Measurements from ENCODE around the gene SMC1A. TPM values are rescaled to one million over a fixed set of nuclear protein-coding genes. Genes with fewer than 3 reads are reported as not detected.

Gene SMC1A
- total RNA-seq, 1 donor from 2014 or later = 82.2 TPM

GRCh38 chrX:53332204-53332603 is 90.2 kb downstream of the SMC1A start:
- Mint-ChIP-seq H3K27ac (no peak overlapping the region), H3K27me3 (ENCODE audit: insufficient read depth, low read depth) (peaks cover 4% of the 10 kb centered on the region), H3K4me3 (no peak overlapping the region), H3K36me3 (no peaks in the 10 kb centered on the region), H3K9me3 (peaks cover 6% of the 10 kb centered on the region), H3K4me1 (peaks cover 11% of the 10 kb centered on the region)
- Histone ChIP-seq H3K4me3 (no peak overlapping the region), H2AFZ (replicated peaks) (no peak overlapping the region), H3K9me3 (ENCODE audit: low read depth) (no peaks in the 10 kb centered on the region), H3K4me2 (no peak overlapping the region), H3F3A (ENCODE audit: low read depth) (no peaks in the 10 kb centered on the region), H3K27ac (no peak overlapping the region), H3K4me1 (peaks cover 5% of the 10 kb centered on the region), H4K20me1 (ENCODE audit: low read depth) (no peaks in the 10 kb centered on the region), H3K36me3 (no peaks in the 10 kb centered on the region), H3K9ac (no peak overlapping the region), H3K27me3 (no peaks in the 10 kb centered on the region), H3K79me2 (ENCODE audit: low read depth) (no peaks in the 10 kb centered on the region)
- no peak for TF ChIP-seq EZH2phosphoT487 (IDR thresholded peaks at IDR 0.05)
- TF ChIP-seq EZH2 (IDR thresholded peaks at IDR 0.05) = no peak
- TF ChIP-seq CTCF (IDR thresholded peaks at IDR 0.05) = no peak
- no peak for DNase-seq (ENCODE audit: low spot score)

DNA sequence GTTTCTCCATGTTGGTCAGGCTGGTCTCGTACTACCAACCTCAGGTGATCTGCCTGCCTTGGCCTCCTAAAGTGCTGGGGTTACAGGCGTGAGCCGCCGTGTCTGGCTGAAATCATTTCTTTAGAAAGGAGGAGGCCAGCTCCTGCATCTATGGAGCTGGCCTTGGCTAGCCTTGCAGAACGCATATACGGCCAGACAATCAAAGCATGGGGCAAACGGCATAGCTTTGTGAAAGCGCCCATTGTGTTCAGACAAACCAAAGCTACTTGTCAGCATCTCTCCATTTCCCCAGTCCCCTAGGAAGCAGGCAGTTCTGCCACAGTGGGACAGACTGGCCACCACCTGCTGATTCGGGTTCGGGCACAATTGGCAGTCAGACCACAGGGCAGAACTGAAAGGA is 92.1 kb downstream of the SMC1A start:
- H3K9me3 Mint-ChIP-seq = peaks cover 6% of the 10 kb centered on the region
- H3K36me3 Mint-ChIP-seq = no peaks in the 10 kb centered on the region
- DNase-seq (ENCODE audit: low spot score) = no peak
- Histone ChIP-seq H3K4me2 (no peak overlapping the region), H3K79me2 (ENCODE audit: low read depth) (no peaks in the 10 kb centered on the region), H3K9ac (no peak overlapping the region), H3K9me3 (ENCODE audit: low read depth) (no peaks in the 10 kb centered on the region), H3K4me1 (peaks cover 5% of the 10 kb centered on the region), H3K27me3 (no peaks in the 10 kb centered on the region), H3K4me3 (no peak overlapping the region), H2AFZ (replicated peaks) (no peak overlapping the region), H3K27ac (no peak overlapping the region), H3K36me3 (no peaks in the 10 kb centered on the region), H4K20me1 (ENCODE audit: low read depth) (no peaks in the 10 kb centered on the region), H3F3A (ENCODE audit: low read depth) (no peaks in the 10 kb centered on the region)
- H3K27ac Mint-ChIP-seq = no peak overlapping the region
- TF ChIP-seq EZH2 (IDR thresholded peaks at IDR 0.05) (no peak), CTCF (IDR thresholded peaks at IDR 0.05) (no peak), EZH2phosphoT487 (IDR thresholded peaks at IDR 0.05) (no peak)
- H3K27me3 Mint-ChIP-seq (ENCODE audit: insufficient read depth, low read depth) = peaks cover 4% of the 10 kb centered on the region
- peaks cover 11% of the 10 kb centered on the region for H3K4me1 Mint-ChIP-seq
- no peak overlapping the region for H3K4me3 Mint-ChIP-seq

DNA sequence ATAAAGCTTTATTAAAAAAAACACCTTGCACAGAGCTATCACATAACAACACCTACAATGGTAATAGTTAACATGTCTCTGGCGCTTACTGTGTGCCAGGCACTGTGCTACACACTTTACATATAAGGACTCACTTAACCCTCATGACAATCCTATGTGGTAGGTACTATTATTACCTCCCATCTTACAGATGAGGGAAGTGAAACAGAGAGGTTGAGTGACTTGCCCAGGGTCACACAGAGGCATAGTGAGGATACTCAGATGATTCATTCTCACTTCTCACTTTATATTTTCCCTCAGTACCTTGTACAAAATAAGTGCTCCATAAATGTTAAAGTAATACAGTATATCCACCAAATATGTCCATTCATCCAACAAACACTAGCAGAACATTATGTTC is 97.7 kb downstream of the SMC1A start:
- Histone ChIP-seq H3K27ac (no peak overlapping the region), H4K20me1 (ENCODE audit: low read depth) (no peaks in the 10 kb centered on the region), H3K36me3 (no peaks in the 10 kb centered on the region), H3K79me2 (ENCODE audit: low read depth) (no peaks in the 10 kb centered on the region), H2AFZ (replicated peaks) (no peak overlapping the region), H3K9ac (no peak overlapping the region), H3K27me3 (peaks cover 53% of the 10 kb centered on the region), H3K9me3 (ENCODE audit: low read depth) (peaks cover 4% of the 10 kb centered on the region), H3K4me1 (no peaks in the 10 kb centered on the region), H3K4me2 (no peak overlapping the region), H3K4me3 (no peak overlapping the region), H3F3A (ENCODE audit: low read depth) (no peaks in the 10 kb centered on the region)
- peaks cover 16% of the 10 kb centered on the region for H3K9me3 Mint-ChIP-seq
- H3K4me3 Mint-ChIP-seq = no peak overlapping the region
- no peak overlapping the region for H3K27ac Mint-ChIP-seq
- TF ChIP-seq EZH2phosphoT487 (IDR thresholded peaks at IDR 0.05) (no peak), CTCF (IDR thresholded peaks at IDR 0.05) (no peak), EZH2 (IDR thresholded peaks at IDR 0.05) (no peak)
- no peaks in the 10 kb centered on the region for H3K36me3 Mint-ChIP-seq
- H3K27me3 Mint-ChIP-seq (ENCODE audit: insufficient read depth, low read depth) = peaks cover 11% of the 10 kb centered on the region
- DNase-seq (ENCODE audit: low spot score) = no peak
- peaks cover 17% of the 10 kb centered on the region for H3K4me1 Mint-ChIP-seq

Small RNAs within 50 kb of the gene (microRNA-seq; reads per million reads assigned to microRNA genes)
- gene MIR6857 = 0.73 reads per million

Small RNAs within 50 kb of the gene (small RNA-seq; reads per million reads assigned to genes)
- gene AC245102.2 (not detected), gene MIR6857 (not detected), gene RF00019 (not detected), gene VTRNA3-1P (not detected)

Other genes starting within 250 kb of the SMC1A start
- 118 and 223 TPM in 2 replicates for gene KDM5C, start 197.4 kb downstream of the SMC1A start, total RNA-seq (ENCODE audit: low replicate concordance)
- 3.5 and 8.3 TPM in 2 replicates for gene IQSEC2, start 141.1 kb downstream of the SMC1A start, total RNA-seq (ENCODE audit: low replicate concordance)
- gene RIBC1, start 219 bp upstream of the SMC1A start, total RNA-seq (ENCODE audit: low replicate concordance) = 0.62 and 1.5 TPM in 2 replicates
- gene HSD17B10, start 11.7 kb upstream of the SMC1A start, total RNA-seq (ENCODE audit: low replicate concordance) = 66.3 and 103 TPM in 2 replicates